ENCODE measurements around the gene VDR.
A peak's percentile ranks its signal among the peaks of the same experiment; 100 is the strongest.
"Not testable (repeated sequence)": the region's sequence is repeated elsewhere in the genome, so short reads cannot be mapped to it uniquely, and the experiment has no call there.

VDR gene

DNA sequence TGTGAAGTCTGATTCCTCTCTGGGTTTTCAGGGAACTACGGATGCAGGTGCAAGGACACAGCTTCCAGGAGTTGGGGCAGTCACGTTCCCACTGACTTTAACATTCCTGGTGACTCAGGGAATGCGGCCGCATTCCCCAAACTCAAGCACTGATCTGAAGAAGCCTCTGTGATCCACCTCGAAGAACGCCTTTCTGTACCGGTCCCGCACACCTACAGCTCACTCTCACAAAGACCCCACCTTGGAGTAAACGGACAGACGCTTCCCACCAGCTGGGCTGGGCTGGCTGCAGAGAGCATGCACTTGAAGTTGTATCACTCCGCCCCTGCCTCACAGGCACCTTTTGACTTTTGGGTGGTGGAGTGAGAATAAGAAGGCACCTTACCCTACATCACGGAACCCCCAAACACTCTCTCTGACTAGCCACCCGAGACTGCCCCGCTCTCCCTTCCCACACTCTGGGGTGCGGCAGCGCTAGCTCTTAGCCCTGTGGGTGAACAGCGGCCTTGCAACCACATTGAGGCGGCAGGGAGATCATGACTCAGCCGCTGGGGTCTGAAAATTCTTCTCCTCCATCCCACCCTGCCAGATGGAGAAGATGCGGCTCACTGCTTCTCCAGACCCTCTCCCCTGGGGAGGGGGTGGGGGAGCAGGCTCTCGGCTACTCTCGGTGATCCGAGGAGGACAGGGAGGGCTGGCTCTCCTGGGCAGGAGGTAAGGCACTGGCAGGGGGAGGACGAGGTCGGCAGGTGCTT lies 61.4 kb downstream of the VDR start:
- DNase-seq: no peak

DNA sequence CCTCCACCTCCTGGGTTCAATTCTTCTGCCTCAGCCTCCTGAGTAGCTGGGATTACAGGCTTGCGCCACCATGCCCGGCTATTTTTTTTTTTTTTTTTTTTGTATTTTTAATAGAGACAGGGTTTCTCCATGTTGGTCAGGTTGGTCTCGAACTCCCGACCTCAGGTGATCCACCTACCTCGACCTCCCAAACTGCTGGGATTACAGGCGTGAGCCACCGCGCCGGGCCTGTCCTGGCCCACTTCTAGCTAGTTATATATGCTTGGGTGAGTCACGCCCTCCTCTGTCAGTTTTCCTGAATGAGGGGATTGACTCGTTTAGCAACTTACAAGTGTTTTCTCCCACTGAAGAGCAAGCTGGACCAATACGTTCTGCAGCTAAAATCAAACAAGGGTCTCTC lies 62.3 kb downstream of the VDR start:
- not testable (repeated sequence) for DNase-seq

DNA sequence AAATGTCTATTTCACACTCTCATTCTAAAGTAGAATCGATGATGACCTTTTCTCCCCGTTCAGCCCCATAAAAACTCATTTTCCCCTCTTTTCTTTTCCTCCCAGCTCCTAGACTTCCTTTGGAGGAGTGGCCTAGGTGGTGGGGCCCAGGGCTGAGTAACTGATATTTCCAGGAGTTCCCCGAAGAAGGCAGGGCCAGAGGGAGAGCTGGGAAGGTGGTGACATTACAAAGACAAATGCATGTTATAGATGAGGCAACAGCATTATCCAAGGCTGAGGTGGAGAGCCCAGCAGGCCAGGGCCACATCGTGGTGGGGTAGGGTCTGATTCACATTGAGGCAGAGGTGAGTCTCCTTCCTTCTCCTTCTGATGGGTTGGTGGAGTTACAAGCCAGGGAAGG lies 62.9 kb downstream of the VDR start:
- DNase-seq: no peak

DNA sequence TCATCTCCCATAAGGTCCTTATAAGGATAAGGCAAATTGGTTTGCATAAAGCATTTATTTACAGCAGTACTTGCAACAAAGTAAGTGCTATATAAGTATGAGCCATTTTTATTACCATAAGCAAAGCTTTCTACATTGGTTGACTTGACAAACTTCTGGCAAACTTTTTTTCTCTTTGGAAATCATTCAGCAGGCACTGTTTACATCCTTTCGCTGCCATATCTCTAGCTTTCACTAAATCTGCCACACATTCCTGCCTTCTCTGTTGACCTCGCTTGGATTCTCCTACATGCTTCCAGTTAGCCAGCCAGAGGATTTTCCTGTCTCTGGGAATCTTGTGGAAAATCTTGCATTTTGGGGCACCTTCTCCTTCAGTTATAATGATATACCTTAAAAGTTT lies 63.3 kb downstream of the VDR start:
- DNase-seq: no peak

DNA sequence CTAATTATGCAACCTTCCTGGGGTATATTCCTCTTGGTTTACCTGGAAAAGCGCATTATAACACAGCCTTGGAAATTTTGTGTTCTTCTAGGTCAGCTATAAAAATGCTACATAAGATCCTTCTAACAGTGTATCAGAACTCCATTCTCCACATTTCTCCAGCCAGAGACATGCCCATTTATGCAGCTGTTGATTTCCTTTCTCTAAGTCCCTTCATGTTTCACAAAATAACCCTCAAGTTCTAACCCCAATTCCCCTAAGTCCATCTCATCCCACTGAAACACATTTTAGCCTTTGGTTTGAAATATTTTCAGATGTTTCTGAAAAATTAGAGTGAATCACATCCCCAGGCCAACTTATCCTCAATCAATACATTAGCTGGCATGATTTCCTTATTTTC lies 64.2 kb downstream of the VDR start:
- DNase-seq: no peak

DNA sequence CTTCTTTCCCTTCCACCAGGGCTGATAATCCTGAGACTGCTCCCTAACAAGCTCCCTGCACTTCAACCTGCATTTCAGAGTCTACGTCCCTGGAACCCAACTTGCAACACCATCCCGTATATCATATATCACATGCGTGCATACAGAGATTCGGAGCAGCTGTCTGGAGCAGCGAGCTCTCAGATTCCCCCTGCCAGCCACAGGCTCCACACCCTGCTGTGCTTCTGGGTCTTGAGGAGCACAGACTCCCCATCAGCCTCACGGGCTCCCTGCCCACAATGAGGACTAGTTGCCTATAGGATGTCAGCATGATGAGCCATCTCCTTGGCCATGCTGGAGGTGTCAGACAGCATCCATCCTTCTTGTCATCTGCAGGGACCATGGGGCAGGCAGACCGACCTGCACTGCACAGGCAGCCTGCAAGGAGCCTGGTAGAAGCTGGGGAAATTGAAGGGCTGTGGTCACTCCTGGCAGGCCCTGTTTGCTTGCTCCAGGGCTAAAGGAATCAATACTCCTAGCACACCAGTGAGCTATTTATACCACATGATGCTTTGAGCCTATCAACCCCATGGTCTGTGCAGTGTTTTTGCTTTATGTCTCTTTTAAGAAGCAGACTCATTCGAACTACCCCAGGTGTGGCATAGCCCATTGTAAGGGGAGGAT lies 65.4 kb downstream of the VDR start:
- DNase-seq: no peak

DNA sequence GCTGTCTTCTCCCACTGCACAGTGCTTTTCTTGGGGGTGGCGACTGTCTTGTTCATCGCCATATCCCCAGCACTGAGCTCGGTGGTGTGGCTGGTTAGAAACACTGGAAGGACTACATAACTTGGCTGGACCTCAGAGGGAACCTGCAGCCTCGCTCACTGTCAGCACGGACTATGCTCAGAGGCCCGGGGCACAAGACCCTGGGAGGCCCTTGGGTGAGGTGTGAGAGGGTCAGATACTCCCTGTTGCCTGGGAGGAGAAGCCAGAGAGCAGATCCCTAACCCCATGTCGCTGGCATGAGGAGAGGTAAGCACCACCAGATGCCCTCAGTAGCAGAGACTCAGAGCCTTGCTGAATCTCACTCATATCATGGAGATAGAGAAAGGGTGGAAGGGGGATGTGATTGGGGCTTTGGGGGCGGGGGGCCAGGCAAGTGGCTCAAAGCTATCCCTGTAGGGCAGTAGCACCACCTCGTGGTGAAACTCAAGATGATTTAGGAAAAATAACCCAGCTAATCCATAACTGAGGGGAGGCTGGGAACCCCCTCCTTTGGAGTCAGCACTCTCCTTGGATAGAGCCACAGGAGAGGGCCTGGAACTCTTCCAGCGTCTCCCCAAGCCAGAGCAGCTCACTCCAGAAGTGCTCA lies 66.4 kb downstream of the VDR start:
- DNase-seq: no peak

DNA sequence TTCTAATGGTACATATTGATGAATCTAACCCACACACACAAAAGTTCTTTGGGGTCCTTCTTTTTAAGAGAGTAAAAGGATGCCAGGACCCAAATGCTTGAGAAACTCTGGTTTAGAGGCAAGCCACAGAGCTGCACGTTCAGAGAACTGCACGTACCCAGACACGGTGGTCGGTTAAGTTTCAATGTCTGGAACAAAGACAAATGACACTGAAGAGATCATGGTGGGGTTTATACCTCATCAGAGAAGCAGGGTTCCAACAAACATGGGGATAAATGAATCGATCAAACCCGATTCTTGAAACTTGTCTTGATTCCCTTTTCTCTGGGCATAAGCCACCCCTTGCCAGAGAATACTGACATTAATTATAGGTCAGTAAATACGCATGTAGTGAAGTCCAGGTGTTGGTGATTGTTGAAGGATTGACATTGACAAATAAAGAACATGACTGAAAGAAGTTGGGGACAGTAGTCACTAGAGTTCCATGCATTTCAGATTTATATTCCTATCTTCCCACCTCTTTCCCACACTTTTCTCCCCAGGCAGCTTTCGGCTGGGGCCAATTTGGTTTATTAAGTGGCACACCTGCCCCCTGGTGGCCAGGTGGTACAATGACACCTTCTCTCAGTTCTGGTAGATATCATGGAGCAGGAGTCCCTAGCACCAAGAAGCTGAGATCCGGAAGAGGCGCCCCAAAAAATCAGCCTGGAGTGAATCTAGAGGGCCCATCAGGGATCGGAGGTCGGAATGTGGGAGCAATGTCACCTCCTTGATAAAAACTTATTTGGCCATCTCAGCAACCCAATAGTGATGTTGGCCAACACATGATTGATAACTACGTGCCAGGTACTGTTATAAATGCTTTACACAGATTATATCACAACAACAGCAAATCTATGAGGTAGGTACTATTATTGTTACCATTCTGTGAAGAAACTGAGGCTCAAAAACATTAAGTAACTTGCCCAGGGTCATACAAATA lies 67.3 kb downstream of the VDR start:
- peak; percentile 58 for DNase-seq

DNA sequence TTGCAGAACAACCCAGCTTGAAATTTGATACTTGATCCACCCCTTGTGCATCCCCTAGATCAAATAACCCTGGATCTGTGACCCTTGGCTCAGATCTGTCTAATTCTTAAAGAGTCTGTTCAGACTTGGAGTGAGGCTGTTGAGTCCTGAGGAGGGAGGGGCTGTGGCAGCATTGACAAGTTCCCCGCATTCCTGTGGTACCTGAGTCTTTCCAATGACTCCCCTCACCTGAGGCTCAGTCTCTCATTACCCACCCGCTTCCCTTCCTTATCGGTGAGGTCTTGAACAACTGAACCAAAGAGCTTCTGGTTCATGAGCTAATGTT lies 69.0 kb downstream of the VDR start:
- no peak for DNase-seq

DNA sequence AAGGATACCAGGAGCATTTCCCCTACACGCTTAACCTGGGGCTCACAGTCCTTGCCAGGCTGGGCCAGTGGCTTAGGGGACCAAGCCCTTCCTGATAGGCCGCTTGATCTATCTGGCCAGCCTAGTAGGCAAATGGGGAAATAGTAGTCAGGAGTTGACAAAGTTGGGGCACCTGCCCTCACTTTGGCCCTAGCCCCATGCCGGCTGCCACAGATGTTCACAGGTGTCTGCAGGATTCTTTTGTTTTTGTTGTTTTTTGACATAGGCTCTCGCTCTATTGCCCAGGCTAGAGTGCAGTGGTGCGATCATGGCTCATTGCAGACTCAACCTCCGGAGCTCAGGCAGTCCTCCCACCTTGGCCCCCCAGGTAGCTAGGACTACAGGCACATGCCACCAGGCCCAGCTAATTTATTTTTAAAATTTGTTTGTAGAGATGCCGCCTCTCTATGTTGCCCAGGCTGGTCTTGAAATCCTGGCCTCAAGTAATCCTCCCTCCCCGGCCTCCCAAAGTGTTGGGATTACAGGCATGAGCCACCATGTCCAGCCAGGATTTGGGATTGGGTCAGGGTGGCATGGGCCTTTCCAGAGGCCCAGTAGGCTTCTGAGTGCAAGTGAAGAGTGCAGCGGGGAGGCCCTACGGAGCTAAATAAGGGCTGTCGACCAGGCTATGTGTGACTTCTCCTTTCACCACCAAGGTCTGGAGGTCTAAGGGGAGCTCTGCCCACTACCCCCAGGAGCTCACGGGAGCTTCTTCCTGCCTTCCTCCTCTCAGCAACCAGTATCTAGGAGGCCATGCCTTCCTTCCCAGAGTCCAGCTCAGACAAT lies 69.6 kb downstream of the VDR start:
- DNase-seq: no peak

DNA sequence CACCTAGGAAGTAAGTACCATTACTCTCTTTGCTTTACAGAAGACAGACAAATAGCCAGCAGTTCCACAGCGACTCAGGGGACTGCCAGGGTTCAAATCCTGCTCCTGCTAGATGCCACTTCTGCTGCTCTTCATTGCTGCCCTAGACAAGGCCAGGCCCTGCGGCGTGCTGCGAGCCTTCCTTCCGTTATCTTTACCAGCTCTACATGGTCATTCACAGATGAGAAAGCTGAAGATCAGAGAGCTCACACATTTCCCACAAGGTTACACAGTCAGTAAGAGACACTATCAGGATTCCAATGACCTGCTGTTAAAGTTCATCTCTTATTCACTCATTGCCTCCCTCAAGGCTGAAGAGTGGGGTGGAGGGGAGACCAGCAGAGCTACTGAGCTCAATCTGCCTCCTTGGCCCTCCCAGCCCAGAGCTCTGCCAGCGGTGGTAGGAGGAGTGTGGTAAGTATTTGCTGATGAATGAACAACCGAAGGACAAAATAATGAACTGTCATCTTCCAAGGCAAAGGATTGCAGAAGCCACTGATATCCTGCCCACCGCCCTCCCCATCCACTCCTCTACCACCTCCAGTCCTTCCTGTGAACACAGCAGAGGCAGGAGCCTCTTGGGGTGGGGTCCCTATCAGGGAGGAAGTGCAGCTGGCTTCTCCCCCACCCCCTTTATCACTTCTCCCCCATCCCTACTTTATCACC lies 70.4 kb downstream of the VDR start:
- no peak for DNase-seq

DNA sequence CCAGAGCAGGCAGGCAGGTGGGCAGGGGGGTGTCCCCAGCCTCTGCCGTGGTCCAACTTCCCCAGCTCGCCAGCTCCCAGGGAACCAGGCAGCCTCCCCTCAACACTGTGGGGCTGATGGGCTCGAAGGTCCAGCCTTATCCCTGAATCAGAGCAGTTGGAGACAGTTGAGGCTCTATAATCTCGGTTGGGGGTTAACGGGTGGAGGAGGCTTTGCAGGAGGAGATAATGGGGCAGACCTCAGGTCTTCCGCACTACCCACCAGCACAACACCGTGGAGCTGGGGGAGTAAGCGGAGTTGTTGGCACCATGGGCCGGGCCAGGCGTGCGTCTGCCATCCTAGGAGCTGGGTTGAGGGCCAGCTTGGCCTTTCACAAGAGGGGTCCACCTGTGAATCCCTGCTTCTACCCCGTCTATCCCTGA lies 71.2 kb downstream of the VDR start:
- no peak for DNase-seq

DNA sequence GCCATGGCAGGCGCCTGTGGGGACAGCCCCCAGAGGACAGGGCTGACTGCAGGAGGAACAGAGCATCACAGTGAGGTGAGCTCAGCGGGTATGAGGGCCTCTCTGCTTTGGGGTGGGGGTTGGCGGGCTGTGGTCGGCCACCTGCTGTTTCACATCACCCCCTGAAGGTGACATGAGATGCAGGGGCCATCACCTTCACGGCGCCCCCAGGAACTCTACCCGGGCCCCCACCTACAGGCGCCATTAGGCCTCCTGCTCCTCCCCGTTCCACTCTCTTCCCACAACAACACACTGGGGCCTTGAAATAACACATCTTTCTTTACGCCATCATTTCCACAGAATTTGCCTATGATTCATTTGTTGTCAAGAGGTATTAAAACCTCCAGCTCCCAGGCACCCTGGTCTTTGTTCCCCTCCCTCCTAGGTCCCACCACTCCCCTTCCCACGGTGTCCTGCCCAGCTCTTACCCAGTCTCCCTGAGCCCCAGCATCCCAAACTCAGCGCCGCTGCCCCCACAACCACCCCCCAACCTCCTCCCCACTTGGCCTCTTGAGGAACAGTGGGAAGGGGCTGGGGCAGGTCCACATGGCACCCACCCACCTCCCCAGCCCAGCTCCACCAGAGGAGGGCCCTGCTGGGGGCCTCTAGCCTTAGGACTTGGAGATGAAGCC lies 72.4 kb downstream of the VDR start:
- DNase-seq: peak; percentile 63

DNA sequence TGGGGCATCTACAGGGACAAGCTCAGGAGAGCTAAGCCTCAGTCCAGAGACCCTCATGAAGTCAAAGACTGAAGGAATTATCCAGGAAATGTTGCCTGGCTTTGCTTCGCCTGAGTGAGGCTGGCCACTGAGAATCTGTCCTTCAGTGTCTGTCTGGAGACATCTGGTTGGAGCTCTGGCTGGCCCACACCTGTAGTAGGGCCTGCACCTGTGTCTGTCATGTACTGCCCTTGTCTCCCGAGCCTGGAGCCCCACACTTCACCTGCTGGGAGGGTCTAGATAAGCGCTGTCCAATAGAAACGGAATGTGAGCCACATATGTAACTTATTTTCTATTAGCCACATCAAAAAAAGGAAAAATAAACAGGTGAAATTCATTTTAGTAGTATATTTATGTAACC lies 75.2 kb downstream of the VDR start:
- no peak for DNase-seq

DNA sequence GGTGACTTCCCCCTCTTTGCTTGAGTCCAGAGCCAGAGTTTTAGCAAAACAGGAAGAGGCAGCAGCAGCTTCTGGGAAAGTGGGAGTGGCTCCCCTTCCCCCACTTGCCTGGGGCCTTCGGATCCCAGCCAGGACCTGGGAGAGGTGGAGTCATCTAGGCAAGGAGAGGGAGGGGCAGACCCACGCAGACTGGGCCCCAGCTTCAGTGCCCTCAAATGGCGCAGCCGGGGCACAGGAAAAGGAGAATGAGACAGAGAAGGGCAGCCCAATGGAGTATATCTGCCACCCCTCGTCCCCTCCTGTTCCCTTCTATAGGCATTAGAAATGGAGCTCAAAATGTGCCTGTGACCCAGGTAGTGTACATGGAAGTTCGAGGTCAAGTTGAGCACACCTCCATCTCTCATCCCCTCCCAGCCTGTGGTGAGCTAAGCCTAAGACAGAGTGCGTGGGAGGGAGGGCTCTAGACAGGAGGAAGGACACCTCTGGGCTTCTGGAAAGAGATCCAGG lies 75.8 kb downstream of the VDR start:
- no peak for DNase-seq

DNA sequence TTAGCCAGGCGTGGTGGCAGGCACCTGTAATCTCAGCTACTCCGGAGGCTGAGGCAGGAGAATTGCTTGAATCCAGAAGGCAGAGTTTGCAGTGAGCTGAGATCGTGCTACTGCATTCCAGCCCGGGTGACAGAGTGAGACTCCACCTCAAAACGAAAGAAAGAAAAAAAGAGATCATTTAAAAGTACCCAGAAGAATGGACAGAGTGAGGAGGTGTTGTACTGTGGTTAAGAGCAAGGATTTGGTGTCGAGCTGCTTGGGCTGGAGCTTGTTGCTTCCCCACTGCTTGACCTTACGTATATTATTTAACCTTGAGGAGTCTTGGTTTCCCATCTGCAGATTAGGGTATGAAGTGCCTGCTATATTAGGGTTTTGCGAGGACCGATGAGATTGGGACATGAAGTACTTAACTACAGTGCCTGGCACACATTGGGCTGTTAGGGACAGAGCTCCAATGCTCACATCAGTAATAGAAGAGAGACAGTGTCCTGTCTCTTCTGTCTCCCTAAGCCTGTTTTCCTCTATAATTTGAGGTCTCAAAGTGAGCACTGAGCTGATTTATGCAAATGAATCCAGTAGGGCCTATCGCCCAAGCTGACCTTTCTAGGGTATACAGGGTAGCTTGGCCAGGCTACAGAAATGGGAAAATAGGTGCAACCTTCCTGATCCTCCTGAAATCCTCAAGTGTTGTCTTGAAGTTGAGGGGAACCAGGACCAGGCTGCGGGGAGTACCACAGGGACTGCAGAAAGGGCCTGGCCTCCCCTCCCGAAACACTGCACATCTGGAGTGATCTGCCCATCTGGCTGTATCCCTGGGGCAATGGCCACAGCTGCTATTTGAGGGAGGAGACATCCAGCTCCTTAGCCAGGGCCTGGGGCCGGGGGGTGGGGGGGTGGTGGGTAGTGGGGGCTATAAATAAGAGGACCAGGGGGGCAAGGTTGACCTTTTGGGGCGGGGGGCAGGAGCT lies 76.5 kb downstream of the VDR start:
- no peak for DNase-seq

DNA sequence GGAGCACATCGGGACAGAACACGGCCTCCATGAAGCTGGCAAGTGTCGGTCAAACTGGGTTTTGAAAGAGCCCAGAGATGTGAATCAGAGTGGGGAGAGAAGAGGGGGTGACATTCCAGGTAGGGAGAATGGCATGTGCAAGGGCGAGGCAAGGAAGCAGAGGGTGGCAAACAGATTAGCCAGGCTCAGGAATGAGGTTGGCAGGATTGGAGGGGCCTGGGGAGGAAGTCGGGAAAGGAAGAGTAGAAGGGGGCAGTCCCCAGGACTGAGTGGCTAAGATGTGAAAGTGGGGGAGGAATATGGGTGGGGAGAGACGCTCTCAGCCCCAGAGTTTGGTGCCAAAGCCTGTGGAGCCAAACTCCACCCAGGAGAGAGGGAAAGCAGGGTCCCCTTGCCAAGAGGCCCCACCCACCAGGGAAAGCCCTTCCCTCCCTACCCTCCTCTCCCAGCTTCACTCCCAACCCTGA lies 79.6 kb downstream of the VDR start:
- DNase-seq: no peak

DNA sequence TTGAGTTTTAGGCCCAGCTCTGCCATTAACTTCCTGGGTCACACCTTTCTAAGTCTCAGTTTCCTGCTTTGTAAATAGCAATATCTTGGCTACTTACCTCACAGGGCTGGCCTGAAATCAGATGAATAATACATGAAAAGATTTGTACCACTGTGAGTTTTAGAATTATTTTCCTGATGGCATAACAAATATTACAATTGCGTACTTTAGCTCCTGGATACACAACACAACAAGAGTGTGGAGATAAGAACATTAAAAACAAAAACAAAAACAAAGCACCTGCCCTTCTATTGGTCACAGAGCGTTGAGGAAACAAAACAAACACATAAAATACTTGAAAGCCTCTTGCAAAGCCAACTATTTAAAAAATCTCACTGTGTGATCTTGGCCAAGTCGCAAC lies 80.2 kb downstream of the VDR start:
- no peak for DNase-seq

DNA sequence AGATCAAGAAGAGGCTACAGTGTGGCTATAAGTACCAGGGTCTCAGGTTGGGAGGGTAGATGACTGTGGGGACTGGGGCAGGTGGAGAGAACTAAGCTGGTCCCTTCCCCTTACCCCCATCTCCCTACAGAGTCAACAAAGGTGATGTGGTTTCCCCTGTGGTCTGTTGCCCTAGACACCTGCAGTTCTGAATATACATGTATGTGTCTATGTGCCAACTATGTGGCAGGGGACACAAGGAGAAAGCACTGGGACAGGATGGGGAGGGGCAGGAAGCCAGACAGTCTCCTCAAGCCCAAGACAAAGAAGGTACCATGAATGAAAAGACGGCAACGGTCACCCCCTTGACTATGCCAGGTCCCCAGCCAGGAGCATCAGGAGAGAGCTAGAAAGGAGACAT lies 80.6 kb downstream of the VDR start:
- no peak for DNase-seq
